T-helper 17 cell (primary cell): ENCODE results near the gene MRPS11. TPM values are rescaled to one million over a fixed set of nuclear protein-coding genes. Genes with fewer than 3 reads are reported as not detected.

Experiments used
- ATAC-seq: fragments of 150-1000 bp; cut with Tn5 transposase; 2 replicates; pipeline ENCODE4 v1.10.0; 2021; ENCODE audit warnings: mild to moderate bottlenecking, moderate library complexity
- DNase-seq, 3 donors: peaks; one replicate each; pipeline versions ENCODE4 v3.0.0 to v3.0.0-alpha.2; 2020 to 2021
- H3K9me3 ChIP-seq: one replicate; pipeline ENCODE4 v1.7.0; 2013; ENCODE audit warnings: low read length, mild to moderate bottlenecking; ENCODE audit not compliant: control insufficient read depth, poor library complexity, severe bottlenecking
- H3K27ac Mint-ChIP-seq: one replicate; pipeline ENCODE4 v1.8.0; 2022; ENCODE audit warnings: mild to moderate bottlenecking, moderate library complexity, mixed read lengths
- H3K27me3 Mint-ChIP-seq: one replicate; pipeline ENCODE4 v1.8.0; 2022; ENCODE audit warnings: mixed read lengths
- H3K36me3 Mint-ChIP-seq: one replicate; pipeline ENCODE4 v1.8.0; 2022; ENCODE audit warnings: low read depth, mixed read lengths
- H3K4me1 Mint-ChIP-seq: one replicate; pipeline ENCODE4 v1.8.0; 2022; ENCODE audit warnings: mild to moderate bottlenecking, mixed read lengths
- H3K4me3 Mint-ChIP-seq: one replicate; pipeline ENCODE4 v1.8.0; 2022; ENCODE audit warnings: mild to moderate bottlenecking, moderate library complexity, mixed read lengths
- total RNA-seq, 4 donors: library from RNA in 2 of 4; stranded (reverse) in 2 of 4; gene quantifications; one replicate each; pipeline ENCODE4 v1.2.3 and lab custom pipeline; 2022 to 2026

MRPS11 gene
- total RNA-seq, 2 donors from 2014 or later, result 18.6 to 19.3 TPM

GRCh38 chr15:88441076-88441730, 26.3 kb upstream of the MRPS11 start:
- Mint-ChIP-seq H3K27me3 (peaks cover 55% of the 10 kb centered on the region), H3K27ac (no peak overlapping the region), H3K4me1 (no peaks in the 10 kb centered on the region), H3K36me3 (peaks cover 2% of the 10 kb centered on the region), H3K4me3 (no peak overlapping the region)
- ATAC-seq, result no peak
- H3K9me3 ChIP-seq, result no peaks in the 10 kb centered on the region
- no peak for DNase-seq

DNA sequence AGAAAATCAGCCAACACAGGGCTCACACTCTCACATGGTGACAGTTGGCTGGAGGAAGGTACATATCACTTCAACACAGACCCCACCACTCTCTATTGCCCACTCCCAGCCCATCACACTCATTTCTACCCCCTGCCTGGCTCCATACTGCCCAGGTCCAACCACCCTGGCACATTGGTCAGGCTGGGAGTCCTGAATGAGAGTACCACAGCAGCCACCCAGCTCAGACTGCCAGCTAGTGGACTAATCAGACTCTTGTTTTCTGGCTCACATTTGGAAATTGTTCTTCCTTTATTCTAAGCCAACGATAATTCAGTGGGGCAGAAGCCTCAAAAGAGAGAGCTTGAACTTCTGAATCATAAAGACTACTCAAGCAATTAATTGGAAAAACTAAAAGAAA, 20.3 kb upstream of the MRPS11 start:
- H3K27ac Mint-ChIP-seq, result no peak overlapping the region
- ATAC-seq, result no peak

GRCh38 chr15:88447741-88448140, 19.8 kb upstream of the MRPS11 start:
- peaks cover 7% of the 10 kb centered on the region for H3K4me1 Mint-ChIP-seq
- no peak overlapping the region for H3K4me3 Mint-ChIP-seq
- ATAC-seq (no peak), DNase-seq (no peak)
- H3K27me3 Mint-ChIP-seq, result peaks cover 45% of the 10 kb centered on the region
- no peaks in the 10 kb centered on the region for H3K9me3 ChIP-seq
- H3K27ac Mint-ChIP-seq, result no peak overlapping the region
- no peaks in the 10 kb centered on the region for H3K36me3 Mint-ChIP-seq

More for the DNA sequence above, 20.3 kb upstream of the MRPS11 start:
- Mint-ChIP-seq H3K36me3 (peaks cover 2% of the 10 kb centered on the region), H3K27me3 (peaks cover 47% of the 10 kb centered on the region), H3K4me3 (no peak overlapping the region), H3K4me1 (peaks cover 7% of the 10 kb centered on the region)
- no peak for DNase-seq
- H3K9me3 ChIP-seq, result no peaks in the 10 kb centered on the region

DNA sequence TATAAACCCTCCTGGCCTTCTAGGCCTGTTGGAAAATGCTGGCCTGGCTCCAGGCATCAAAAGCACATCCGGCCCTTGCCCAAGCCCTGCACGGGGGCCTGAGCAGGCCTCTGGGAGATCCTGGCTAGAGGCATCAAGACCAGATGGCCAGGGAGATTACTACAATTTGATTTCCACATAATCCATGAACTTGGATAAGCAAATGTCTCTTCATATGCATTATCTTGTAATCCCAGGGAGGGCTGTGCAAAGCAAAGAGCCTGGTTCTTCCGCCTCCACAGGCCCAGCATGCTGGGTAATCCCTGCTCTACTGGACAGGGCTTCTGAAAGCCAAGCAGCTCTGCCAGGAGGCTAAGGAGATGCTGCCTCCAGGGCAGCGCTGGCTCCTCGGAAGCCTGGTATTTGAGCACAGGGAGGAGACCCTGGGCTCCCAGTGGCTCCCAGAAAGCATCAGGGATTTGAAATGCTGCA, 18.5 kb upstream of the MRPS11 start:
- peaks cover 7% of the 10 kb centered on the region for H3K4me1 Mint-ChIP-seq
- H3K36me3 Mint-ChIP-seq, result no peaks in the 10 kb centered on the region
- peaks cover 43% of the 10 kb centered on the region for H3K27me3 Mint-ChIP-seq
- no peak overlapping the region for H3K27ac Mint-ChIP-seq
- no peak for ATAC-seq
- no peak overlapping the region for H3K4me3 Mint-ChIP-seq
- H3K9me3 ChIP-seq, result no peaks in the 10 kb centered on the region
- DNase-seq, result no peak

- H3K36me3 Mint-ChIP-seq, result no peaks in the 10 kb centered on the region
- H3K27ac Mint-ChIP-seq, result no peak overlapping the region
- H3K4me3 Mint-ChIP-seq, result no peak overlapping the region
- H3K4me1 Mint-ChIP-seq, result peaks cover 7% of the 10 kb centered on the region
- H3K9me3 ChIP-seq, result no peaks in the 10 kb centered on the region
- peaks cover 43% of the 10 kb centered on the region for H3K27me3 Mint-ChIP-seq
- no peak for ATAC-seq
- no peak for DNase-seq
Measured at GRCh38 chr15:88449581-88449980, 17.9 kb upstream of the MRPS11 start.

DNA sequence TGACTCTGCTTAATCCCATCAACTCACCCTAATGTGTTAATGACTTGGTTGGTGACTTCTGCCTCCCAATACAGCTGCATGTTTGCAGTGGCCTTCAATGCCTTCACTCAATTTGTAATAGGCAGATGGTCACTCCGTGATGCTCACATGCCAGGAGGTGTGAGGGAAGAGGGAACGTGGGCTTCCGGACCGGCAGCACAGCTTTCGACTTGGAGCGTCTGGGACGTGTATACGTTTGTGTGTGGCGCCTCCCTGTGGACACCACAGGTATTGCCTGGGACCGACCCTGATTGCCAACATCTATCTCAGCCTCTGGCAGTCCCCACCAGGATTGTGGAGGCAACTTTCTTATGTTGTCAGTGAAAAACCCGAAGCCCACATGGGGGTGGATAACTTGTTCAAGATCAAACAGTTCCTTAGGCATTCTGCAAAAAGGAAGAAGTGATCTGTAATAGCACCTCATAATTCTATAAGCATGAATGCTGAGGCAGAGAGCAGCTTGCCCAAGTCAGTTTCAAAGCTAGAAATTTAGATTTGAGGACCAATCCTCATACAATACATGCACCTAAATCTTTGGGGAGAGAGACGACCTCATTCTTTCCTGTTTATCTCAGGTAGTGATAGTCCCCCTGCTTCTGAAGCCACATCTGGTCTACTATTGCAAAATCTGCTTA, 17.2 kb upstream of the MRPS11 start:
- DNase-seq (peak; percentile 18 to 46 (median 19)), ATAC-seq (peak; percentile 61)
- Mint-ChIP-seq H3K4me1 (peaks cover 11% of the 10 kb centered on the region), H3K4me3 (no peak overlapping the region), H3K27ac (no peak overlapping the region), H3K36me3 (no peaks in the 10 kb centered on the region), H3K27me3 (peaks cover 43% of the 10 kb centered on the region)
- H3K9me3 ChIP-seq, result no peaks in the 10 kb centered on the region

DNA sequence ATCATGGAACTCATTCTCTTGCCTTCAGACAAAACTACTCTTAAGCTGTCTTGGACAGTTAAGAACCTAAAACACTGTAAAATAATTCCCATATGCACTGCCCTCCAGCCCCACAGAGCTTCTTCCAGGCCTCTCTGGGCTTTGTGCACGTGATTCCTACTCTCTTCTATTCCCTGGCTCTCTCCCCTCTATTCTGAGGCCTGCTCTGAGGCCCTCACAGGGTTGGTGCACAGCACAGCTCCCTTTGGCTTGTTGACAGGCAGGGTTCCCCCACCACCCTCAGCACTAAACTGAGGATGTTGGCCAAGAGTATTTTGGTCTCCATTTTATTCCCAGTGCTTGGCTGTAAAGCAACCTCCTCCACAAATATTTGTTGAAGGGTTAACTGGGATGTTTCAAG, 13.9 kb upstream of the MRPS11 start:
- no peak for ATAC-seq
- Mint-ChIP-seq H3K27me3 (peaks cover 18% of the 10 kb centered on the region), H3K4me3 (no peak overlapping the region)

DNA sequence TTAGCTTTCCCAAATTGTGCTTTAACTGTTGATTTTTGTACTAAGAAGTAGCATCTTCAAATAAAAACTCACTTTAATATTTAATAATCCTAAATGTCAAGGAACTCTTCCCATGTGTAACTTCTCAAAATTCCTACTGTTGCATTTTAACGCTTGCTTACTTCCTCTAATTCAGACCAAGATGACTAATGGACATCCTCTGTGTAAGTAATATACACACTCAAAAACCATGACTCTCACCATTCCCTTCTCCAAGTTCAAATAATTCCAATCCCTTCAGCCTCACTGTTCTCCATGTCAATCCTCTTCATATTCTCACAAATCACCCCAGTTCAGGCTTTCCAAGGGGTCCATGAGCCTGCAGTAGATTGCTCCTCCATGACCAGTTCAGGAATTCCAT, 13.3 kb upstream of the MRPS11 start:
- H3K9me3 ChIP-seq, result no peaks in the 10 kb centered on the region
- Mint-ChIP-seq H3K27me3 (peaks cover 16% of the 10 kb centered on the region), H3K36me3 (no peaks in the 10 kb centered on the region), H3K27ac (no peak overlapping the region), H3K4me3 (no peak overlapping the region), H3K4me1 (peaks cover 8% of the 10 kb centered on the region)
- no peak for ATAC-seq
- DNase-seq, result no peak

More for the DNA sequence above, 13.9 kb upstream of the MRPS11 start:
- H3K9me3 ChIP-seq, result no peaks in the 10 kb centered on the region
- no peak for DNase-seq
- Mint-ChIP-seq H3K4me1 (peaks cover 8% of the 10 kb centered on the region), H3K27ac (no peak overlapping the region), H3K36me3 (no peaks in the 10 kb centered on the region)

GRCh38 chr15:88454867-88455810, 12.4 kb upstream of the MRPS11 start:
- Mint-ChIP-seq H3K27me3 (peaks cover 7% of the 10 kb centered on the region), H3K4me1 (peaks cover 4% of the 10 kb centered on the region), H3K36me3 (no peaks in the 10 kb centered on the region), H3K4me3 (no peak overlapping the region), H3K27ac (peak overlapping the region; percentile 72)
- no peaks in the 10 kb centered on the region for H3K9me3 ChIP-seq
- DNase-seq (peak in 1 of 3 donors; percentile 25), ATAC-seq (peak; percentile 88)

DNA sequence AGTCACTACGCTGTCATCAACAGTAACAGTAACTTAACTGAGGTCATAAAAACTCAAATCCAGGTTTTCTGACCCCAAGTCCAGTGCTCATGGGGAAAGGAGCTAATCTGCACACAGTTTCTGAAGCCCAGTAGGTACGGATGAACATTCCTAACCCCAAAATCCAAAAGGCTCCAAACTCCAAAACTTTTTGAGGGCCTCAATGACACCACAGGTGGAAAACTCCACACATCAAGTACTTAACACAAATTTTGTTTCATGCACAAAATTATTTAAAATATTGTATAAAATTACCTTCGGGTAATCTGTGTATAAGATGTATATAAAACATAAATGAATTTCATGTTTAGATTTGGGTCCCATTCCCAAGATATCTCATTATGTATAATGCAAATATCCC, 10.8 kb upstream of the MRPS11 start:
- ATAC-seq (no peak), DNase-seq (no peak)
- H3K27me3 Mint-ChIP-seq, result peaks cover 4% of the 10 kb centered on the region
- H3K4me1 Mint-ChIP-seq, result peaks cover 4% of the 10 kb centered on the region
- H3K27ac Mint-ChIP-seq, result no peak overlapping the region
- no peaks in the 10 kb centered on the region for H3K9me3 ChIP-seq
- H3K4me3 Mint-ChIP-seq, result no peak overlapping the region
- H3K36me3 Mint-ChIP-seq, result no peaks in the 10 kb centered on the region

DNA sequence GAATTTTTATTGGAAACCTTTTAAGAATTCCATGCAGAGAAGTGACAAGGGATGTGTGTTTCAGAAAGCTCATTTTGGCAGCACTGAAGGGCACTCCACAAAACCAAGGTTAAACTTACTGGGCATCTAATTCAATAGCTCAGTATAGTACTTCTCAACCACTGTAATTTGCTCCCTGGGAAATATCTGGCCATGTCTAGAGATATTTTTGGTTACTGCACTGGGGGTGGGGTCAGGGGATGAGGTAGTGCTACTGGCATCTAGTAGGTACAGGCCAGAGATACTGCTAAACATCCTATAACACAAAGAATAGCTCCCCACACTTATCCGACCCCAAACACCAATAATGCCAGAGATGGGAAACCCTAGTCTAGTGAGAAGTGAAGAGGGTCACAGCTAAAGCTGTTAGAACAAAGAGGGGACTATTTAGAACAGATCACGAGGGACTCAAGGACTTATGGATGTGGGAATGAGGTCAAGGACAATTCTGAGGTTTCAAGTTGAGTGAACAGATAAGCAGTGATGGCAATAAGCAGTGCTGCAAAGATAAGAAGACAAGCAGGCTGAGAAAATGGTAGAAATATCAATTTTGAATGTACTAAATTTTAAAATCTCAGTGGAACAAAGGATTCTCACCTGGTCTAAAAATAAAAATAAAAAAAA, 3.5 kb upstream of the MRPS11 start:
- DNase-seq (no peak), ATAC-seq (no peak)
- H3K9me3 ChIP-seq, result no peaks in the 10 kb centered on the region
- H3K27me3 Mint-ChIP-seq, result no peaks in the 10 kb centered on the region
- no peak overlapping the region for H3K27ac Mint-ChIP-seq
- H3K4me3 Mint-ChIP-seq, result no peak overlapping the region
- peaks cover 5% of the 10 kb centered on the region for H3K36me3 Mint-ChIP-seq
- H3K4me1 Mint-ChIP-seq, result peaks cover 21% of the 10 kb centered on the region

DNA sequence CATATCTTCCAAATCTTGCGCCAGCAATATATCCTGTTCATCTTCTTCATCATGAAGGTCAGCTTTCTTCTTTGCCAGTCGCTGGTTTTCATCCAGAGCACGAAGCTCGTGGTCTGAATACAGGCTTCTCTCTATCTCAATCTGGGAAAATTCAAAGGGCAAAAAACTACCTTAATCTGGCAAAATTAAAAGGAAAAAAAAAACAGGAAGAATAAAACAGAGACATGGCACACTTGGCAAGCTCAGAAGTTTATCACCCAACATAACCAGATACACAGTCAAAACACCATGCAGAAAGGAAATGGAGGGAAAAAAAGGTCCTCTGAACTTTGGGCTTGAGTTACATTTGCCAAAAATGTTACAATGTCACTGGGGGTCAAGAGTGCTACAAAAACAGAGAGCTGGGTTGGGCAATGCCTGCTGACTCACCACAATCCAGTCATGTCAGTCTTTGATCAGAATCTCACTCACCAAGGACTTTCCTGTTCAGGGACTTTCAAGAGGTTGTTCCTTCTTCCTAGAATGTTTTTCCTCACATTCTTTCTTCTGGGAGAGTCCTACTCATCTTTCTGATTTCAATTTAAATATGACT, 1.8 kb upstream of the MRPS11 start:
- DNase-seq (no peak), ATAC-seq (no peak)
- Mint-ChIP-seq H3K36me3 (peaks cover 5% of the 10 kb centered on the region), H3K27me3 (no peaks in the 10 kb centered on the region), H3K4me1 (peaks cover 21% of the 10 kb centered on the region), H3K4me3 (peak overlapping the region; percentile 92), H3K27ac (peak overlapping the region; percentile 94)
- no peaks in the 10 kb centered on the region for H3K9me3 ChIP-seq
